Skeletal muscle tissue (tissue), 4 donors: ENCODE data around the gene SEPTIN2. TPM values are rescaled to one million over a fixed set of nuclear protein-coding genes. Genes with fewer than 3 reads are reported as not detected.

Experiments
- H3K27ac ChIP-seq: one replicate; pipeline ENCODE4 v1.7.0; 2013; ENCODE audit warnings: mild to moderate bottlenecking, low read depth, low read length, inconsistent platforms
- H3K27me3 ChIP-seq, 3 donors: one replicate each; pipeline ENCODE4 v1.7.0; 2013; ENCODE audit warnings: low read length in 3 of 3; ENCODE audit not compliant: control insufficient read depth in 3 of 3, insufficient read depth in 3 of 3
- H3K36me3 ChIP-seq, 3 donors: one replicate each; pipeline ENCODE4 v1.7.0; 2013; ENCODE audit warnings: low read length in 3 of 3; ENCODE audit not compliant: control insufficient read depth in 3 of 3, insufficient read depth in 3 of 3
- H3K4me1 ChIP-seq, 3 donors: one replicate each; pipeline ENCODE4 v1.7.0; 2013; ENCODE audit warnings: low read length in 3 of 3, mild to moderate bottlenecking in 3 of 3; ENCODE audit not compliant: control insufficient read depth in 3 of 3, insufficient read depth in 3 of 3
- H3K4me3 ChIP-seq, 3 donors: one replicate each; pipeline ENCODE4 v1.7.0; 2013; ENCODE audit warnings: low read length in 3 of 3
- H3K9ac ChIP-seq, 3 donors: one replicate each; pipeline ENCODE4 v1.7.0; 2013; ENCODE audit warnings: low read length in 3 of 3, mild to moderate bottlenecking in 3 of 3, moderate library complexity in 2 of 3, low read depth in 1 of 3
- H3K9me3 ChIP-seq, 3 donors: one replicate each; pipeline ENCODE4 v1.7.0; 2013; ENCODE audit warnings: low read length in 3 of 3; ENCODE audit not compliant: control insufficient read depth in 3 of 3
- total RNA-seq: library from RNA; depleted of rRNA; stranded (reverse); fragments of >200 nt; gene quantifications from one replicate; pipeline ENCODE4 v1.2.3, GENCODE V29; 2014
- donor health status: Osteomylitis.

SEPTIN2 gene
- total RNA-seq, 1 donor from 2014 or later: 291 TPM

- H3K9me3 ChIP-seq: no peaks in the 10 kb centered on the region
- H3K4me3 ChIP-seq: no peak overlapping the region
- H3K27ac ChIP-seq: no peak overlapping the region
- H3K36me3 ChIP-seq: peaks cover 0 to 6% (median 3%) of the 10 kb centered on the region in 3 donors
- peaks cover 41 to 44% (median 42%) of the 10 kb centered on the region in 3 donors for H3K4me1 ChIP-seq
- H3K9ac ChIP-seq: no peak overlapping the region
- no peaks in the 10 kb centered on the region for H3K27me3 ChIP-seq
These were observed 15.7 kb upstream of the SEPTIN2 start for GRCh38 chr2:241300000-241300399.

DNA sequence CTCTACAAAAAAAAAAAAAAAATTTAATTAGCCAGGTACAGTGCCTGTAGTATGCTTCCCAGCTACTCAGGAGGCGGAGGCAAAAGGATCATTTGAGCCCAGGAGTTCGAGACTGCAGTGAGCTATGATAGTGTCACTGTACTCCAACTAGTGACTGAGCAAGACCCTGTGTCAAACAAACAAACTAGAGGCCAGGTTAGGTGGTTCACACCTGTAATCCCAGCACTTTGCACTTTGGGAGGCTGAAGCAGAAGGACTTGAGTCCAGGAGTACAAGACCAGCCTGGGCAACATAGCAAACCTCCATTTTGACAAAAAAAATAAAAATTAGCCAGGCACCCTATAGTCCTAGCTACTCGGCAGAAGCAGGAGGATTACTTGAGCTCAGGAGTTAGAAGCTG lies 13.6 kb upstream of the SEPTIN2 start:
- no peak overlapping the region for H3K4me3 ChIP-seq
- peaks cover 0 to 3% (median 3%) of the 10 kb centered on the region in 3 donors for H3K36me3 ChIP-seq
- no peaks in the 10 kb centered on the region for H3K9me3 ChIP-seq
- H3K4me1 ChIP-seq: peaks cover 36 to 41% (median 41%) of the 10 kb centered on the region in 3 donors
- no peak overlapping the region for H3K9ac ChIP-seq
- no peaks in the 10 kb centered on the region for H3K27me3 ChIP-seq
- no peak overlapping the region for H3K27ac ChIP-seq

- H3K9ac ChIP-seq: no peak overlapping the region
- H3K4me1 ChIP-seq: peaks cover 31 to 41% (median 39%) of the 10 kb centered on the region in 3 donors
- H3K9me3 ChIP-seq: no peaks in the 10 kb centered on the region
- H3K36me3 ChIP-seq: no peaks in the 10 kb centered on the region
- no peak overlapping the region for H3K4me3 ChIP-seq
- H3K27me3 ChIP-seq: no peaks in the 10 kb centered on the region
- no peak overlapping the region for H3K27ac ChIP-seq
These were observed 12.7 kb upstream of the SEPTIN2 start for GRCh38 chr2:241302759-241303651.

- Histone ChIP-seq H3K36me3 (no peaks in the 10 kb centered on the region), H3K9ac (peak overlapping the region in 1 of 3 donors; percentile 11), H3K4me3 (no peak overlapping the region), H3K9me3 (no peaks in the 10 kb centered on the region), H3K4me1 (peaks cover 31 to 47% (median 46%) of the 10 kb centered on the region in 3 donors), H3K27ac (peak overlapping the region; percentile 22), H3K27me3 (no peaks in the 10 kb centered on the region)
These were observed 11.6 kb upstream of the SEPTIN2 start for GRCh38 chr2:241304039-241304670.

DNA sequence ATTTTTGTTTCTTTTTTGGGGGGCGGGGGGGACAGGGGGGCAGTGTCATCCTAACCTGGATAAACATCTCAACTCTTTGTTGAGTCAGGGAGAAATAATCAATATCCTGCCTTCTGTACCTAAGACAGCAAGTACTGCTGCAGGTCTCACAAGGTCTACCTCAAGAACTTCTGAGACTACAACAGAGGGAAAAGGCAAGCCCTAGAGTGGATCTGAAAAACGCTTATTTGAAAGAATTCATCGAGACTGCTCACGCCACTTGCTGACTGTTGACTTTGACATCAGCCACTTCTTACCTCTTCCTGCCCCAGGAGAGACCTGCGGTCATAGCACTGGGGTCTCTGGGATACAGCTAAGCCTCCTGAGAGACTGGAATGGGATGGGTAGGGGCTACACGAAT lies 8.7 kb upstream of the SEPTIN2 start:
- no peaks in the 10 kb centered on the region for H3K27me3 ChIP-seq
- peaks cover 32 to 55% (median 38%) of the 10 kb centered on the region in 3 donors for H3K4me1 ChIP-seq
- no peak overlapping the region for H3K9ac ChIP-seq
- H3K27ac ChIP-seq: no peak overlapping the region
- no peak overlapping the region for H3K4me3 ChIP-seq
- H3K36me3 ChIP-seq: no peaks in the 10 kb centered on the region
- no peaks in the 10 kb centered on the region for H3K9me3 ChIP-seq

DNA sequence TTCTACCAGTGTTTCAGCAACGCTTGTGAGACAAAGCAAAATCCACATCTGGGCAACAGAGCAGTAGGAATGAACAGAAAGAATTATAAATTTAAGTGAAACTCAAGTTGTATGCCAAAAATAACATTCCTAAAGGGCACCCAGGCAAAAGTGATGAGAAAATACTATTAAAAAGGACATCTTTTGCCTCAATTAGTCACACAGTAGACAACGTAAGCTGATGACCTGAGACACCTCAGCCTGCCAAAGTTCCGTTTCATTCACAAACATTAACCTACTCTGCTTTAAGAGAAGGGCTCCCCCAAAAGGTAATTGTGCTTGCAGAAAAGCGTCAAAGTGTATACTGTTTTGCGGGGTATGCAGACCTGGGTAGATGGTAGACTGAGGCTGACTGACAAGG lies 7.5 kb upstream of the SEPTIN2 start:
- H3K36me3 ChIP-seq: no peaks in the 10 kb centered on the region
- H3K4me3 ChIP-seq: no peak overlapping the region
- H3K9ac ChIP-seq: no peak overlapping the region
- H3K27me3 ChIP-seq: no peaks in the 10 kb centered on the region
- no peak overlapping the region for H3K27ac ChIP-seq
- no peaks in the 10 kb centered on the region for H3K9me3 ChIP-seq
- H3K4me1 ChIP-seq: peaks cover 32 to 52% (median 36%) of the 10 kb centered on the region in 3 donors

DNA sequence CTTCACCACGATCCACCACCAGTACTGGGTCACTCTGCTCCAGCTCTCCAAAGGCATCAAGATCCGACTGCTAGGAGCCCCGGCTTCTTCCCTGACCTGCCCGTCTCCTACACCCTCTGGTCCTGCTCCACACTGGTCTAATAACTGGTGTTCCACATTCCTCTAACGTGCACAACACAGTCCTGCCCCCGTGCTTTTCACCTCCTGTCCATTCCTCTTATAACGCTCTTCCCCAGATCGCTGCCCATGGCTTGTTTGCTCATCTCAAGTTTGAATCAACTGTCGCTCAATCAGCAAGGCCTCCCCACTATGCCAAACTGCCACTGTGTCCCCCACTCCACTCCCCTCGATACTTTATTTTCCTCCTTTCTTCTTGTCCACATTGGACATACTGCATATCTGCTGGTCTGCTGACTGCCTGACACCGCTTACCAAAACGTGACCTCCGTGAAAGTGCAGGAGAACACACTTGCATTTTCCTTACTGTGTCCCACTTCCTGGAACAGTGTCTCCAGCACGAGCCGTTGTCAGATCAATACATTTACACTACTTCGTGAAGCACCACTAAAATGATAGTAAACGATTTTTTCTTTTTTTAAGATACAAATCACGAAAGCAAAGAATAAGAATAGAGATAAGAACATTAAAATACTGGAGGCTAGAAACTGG lies 6.8 kb upstream of the SEPTIN2 start:
- H3K36me3 ChIP-seq: no peaks in the 10 kb centered on the region
- H3K9me3 ChIP-seq: no peaks in the 10 kb centered on the region
- H3K4me1 ChIP-seq: peaks cover 30 to 52% (median 35%) of the 10 kb centered on the region in 3 donors
- no peaks in the 10 kb centered on the region for H3K27me3 ChIP-seq
- no peak overlapping the region for H3K27ac ChIP-seq
- H3K4me3 ChIP-seq: no peak overlapping the region
- no peak overlapping the region for H3K9ac ChIP-seq

- H3K9ac ChIP-seq: no peak overlapping the region
- no peaks in the 10 kb centered on the region for H3K27me3 ChIP-seq
- H3K36me3 ChIP-seq: no peaks in the 10 kb centered on the region
- H3K4me3 ChIP-seq: no peak overlapping the region
- peaks cover 31 to 52% (median 33%) of the 10 kb centered on the region in 3 donors for H3K4me1 ChIP-seq
- H3K27ac ChIP-seq: no peak overlapping the region
- no peaks in the 10 kb centered on the region for H3K9me3 ChIP-seq
These were observed 6.0 kb upstream of the SEPTIN2 start for GRCh38 chr2:241309684-241310117.

- Histone ChIP-seq H3K9ac (no peak overlapping the region), H3K27me3 (no peaks in the 10 kb centered on the region), H3K9me3 (no peaks in the 10 kb centered on the region), H3K4me3 (no peak overlapping the region), H3K27ac (no peak overlapping the region), H3K4me1 (peaks cover 25 to 46% (median 26%) of the 10 kb centered on the region in 3 donors), H3K36me3 (no peaks in the 10 kb centered on the region)
These were observed 4.7 kb upstream of the SEPTIN2 start for GRCh38 chr2:241310917-241311566.
